Measurements from ENCODE around the gene PKIB.

DNA sequence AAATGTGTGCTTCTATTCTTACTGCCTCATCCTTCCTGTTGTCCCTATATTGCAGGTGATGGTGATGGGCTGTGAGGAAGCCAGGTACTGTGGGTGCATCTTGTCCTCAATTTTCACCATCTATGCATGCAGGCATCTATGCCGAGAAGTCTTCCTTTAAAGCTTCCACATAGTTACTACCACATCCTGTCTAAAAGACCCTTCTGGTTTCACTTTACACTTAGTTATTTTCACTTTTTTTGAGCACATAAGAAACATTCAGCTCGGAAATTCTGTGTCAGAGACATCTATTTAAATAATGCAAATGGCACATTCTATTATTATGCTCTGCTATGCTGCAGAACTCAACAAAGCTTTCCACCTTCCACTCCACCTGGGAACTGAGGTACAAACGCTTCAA lies 141.1 kb downstream of the PKIB start:
- TF ChIP-seq, protein P1, sequence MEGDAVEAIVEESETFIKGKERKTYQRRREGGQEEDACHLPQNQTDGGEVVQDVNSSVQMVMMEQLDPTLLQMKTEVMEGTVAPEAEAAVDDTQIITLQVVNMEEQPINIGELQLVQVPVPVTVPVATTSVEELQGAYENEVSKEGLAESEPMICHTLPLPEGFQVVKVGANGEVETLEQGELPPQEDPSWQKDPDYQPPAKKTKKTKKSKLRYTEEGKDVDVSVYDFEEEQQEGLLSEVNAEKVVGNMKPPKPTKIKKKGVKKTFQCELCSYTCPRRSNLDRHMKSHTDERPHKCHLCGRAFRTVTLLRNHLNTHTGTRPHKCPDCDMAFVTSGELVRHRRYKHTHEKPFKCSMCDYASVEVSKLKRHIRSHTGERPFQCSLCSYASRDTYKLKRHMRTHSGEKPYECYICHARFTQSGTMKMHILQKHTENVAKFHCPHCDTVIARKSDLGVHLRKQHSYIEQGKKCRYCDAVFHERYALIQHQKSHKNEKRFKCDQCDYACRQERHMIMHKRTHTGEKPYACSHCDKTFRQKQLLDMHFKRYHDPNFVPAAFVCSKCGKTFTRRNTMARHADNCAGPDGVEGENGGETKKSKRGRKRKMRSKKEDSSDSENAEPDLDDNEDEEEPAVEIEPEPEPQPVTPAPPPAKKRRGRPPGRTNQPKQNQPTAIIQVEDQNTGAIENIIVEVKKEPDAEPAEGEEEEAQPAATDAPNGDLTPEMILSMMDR (IDR thresholded peaks at IDR 0.05; ENCODE audit: borderline replicate concordance, extremely low read depth, low read length, poor library complexity, severe bottlenecking), result no peak
- TF ChIP-seq EZH2 (IDR thresholded peaks at IDR 0.05; ENCODE audit: borderline replicate concordance, low read depth, low read length, severe bottlenecking), result no peak

Data from DND-41 (cell line).